Ecto neural progenitor cell (in vitro differentiated cells): ENCODE data around the gene RAB11FIP5.
A peak's percentile ranks its signal among the peaks of the same experiment; 100 is the strongest.
"Not testable (repeated sequence)": the region's sequence is repeated elsewhere in the genome, so short reads cannot be mapped to it uniquely, and the experiment has no call there.

ENCODE experiments used
- DNase-seq: peaks from one replicate; pipeline ENCODE4 v3.0.0-alpha.2; 2018; ENCODE audit warnings: low spot score

Gene RAB11FIP5, protein sequence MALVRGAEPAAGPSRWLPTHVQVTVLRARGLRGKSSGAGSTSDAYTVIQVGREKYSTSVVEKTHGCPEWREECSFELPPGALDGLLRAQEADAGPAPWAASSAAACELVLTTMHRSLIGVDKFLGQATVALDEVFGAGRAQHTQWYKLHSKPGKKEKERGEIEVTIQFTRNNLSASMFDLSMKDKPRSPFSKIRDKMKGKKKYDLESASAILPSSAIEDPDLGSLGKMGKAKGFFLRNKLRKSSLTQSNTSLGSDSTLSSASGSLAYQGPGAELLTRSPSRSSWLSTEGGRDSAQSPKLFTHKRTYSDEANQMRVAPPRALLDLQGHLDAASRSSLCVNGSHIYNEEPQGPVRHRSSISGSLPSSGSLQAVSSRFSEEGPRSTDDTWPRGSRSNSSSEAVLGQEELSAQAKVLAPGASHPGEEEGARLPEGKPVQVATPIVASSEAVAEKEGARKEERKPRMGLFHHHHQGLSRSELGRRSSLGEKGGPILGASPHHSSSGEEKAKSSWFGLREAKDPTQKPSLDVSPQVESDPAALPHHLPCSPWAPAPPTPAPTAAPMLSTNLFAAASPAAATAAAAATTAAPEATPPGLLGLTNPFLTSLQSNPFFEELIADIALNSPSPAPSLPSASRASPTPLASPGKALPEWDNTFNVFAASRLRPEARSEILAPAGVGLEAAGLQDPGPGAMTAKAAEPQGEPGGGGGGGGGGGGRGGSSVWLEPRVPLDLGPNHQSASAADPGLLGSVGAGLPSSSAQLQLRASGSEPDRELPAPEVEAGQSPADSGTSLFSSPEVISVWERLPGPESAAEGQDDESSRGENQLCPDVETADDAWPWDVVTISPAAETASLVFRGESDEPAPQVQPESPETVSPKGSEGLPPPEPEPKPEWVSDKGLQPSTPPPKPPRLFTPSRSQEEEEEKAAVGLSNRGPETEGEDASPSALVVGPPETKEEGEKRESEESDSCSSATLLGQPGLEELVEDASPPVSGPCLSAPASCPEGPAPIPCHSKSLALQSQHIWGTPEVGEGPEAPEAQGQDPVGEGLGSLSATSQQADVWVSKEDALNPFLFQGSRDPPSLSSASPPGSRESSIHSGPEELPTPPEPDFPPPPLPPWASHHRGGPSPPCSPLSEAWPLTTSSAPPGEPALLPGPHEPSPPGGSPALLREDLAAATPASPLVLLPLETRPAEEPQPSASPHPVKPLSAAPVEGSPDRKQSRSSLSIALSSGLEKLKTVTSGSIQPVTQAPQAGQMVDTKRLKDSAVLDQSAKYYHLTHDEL (N-terminal part only)

DNA sequence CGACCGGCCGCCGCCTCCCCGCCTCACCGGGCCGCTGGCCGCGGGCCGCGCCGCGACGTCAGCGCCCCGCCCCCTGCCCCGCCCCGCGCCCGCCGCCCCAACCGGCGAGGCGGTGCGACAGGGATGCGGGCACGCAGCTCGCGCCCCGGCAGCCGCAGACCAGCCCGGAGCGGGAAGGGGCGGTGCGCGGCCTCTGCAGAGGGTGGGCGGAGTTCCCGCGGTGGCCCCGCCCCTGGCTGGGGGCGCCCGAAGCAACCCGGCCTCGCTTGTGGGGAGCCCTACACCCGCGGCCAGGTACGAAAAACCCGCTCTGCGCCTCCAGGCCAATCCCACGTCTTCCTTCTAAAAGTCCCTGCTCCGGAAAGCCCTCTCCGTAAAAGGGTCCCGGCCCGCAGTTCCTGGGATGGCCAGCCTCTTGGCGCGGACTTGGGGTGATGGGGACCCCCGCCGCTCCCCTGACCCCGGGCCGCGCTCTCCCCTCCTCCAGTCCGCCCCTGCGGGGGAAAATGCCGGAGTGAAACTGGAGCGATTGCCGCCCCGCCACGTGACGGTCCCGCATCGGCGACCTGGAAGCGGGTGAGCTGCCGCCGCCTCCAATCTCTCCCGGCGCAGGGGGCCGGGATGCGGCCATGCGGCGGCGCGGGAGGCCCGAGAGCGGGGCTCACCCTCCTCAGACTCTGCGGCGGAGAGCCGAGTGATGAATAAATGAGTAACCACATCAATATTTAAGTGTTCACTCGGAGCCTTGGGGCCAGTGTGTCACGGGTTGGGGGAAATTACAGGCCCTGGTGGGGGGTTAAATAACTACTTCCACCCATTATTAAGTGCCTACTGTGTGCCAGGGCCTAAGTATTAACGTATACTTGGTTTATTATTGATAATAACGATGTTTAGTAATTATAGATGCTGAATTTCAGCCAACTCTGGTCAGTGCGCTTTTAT, at the start of gene RAB11FIP5:
TSS of gene RAB11FIP5 (minus strand) at position 36 of the 942 bp plus-strand sequence. CDS start 171 bp downstream, outside the sequence.
- peak; percentile 89 for DNase-seq

DNA sequence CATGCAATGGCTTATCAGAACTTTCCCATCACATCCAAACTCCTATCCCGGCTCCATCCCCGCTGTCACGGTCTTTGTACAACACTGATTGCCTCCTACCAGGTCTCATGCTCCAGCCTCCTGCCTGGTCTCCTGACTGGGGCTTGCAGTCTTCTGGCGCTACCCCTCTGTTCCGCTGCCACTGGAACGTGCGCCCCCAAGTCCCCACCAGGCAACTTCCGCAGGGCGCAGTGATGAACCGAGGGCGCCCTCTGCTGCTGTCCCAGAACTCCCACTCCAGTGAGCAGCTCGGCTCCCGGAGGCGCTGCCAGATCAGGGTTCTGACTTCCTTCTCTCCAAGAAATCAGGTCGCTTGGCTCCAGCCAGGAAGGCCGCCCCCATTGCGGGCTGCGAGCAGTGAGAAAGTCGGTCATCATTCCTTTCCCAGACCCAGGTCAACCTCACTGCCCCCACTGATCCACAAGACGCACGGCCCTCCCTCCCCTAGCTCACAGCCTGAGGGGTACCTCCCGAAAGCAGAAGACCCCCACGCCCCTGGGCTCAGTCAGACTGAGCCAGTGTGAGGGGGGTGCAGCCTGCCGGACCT, 43.9 kb upstream of the RAB11FIP5 start:
- peak; percentile 87 for DNase-seq

DNA sequence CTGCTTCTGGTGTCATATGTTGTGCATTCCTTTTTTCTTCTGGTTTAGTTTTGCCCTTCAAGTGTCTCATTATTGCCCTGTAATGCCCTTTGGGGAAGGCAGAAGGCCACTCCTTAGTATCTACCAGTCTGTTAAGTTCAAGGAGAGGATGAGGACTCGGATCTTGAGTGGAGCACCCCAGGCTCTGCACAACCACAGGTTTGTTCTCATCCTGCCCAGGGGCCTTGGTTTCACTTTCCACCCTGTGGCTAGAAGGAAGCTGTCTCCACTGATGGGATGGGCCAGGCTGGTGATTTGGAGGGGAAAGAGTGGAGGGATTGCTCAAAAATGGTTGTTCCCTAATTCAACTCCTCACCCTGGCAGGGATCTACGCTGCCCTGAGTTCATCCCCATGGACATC, 30.2 kb upstream of the RAB11FIP5 start:
- DNase-seq: no peak

DNA sequence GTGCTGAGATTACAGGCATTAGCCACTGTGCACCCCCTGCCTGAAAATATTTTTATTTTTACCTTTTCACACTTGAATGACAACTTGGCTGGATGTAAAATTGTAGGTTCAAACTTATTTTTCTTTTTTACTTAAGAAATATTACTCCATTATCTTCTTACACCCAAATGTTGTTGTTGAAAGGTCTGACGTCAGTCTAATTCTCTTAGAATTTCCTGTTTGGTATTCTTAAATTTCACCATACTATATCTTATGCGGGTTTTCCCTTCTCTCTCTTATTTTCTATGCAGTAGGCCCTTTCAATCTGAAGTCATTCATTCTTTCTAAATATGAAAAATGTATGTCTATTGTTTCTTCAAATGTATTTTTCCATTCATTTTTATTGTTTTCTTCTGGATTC, 29.1 kb upstream of the RAB11FIP5 start:
- DNase-seq: no peak

DNA sequence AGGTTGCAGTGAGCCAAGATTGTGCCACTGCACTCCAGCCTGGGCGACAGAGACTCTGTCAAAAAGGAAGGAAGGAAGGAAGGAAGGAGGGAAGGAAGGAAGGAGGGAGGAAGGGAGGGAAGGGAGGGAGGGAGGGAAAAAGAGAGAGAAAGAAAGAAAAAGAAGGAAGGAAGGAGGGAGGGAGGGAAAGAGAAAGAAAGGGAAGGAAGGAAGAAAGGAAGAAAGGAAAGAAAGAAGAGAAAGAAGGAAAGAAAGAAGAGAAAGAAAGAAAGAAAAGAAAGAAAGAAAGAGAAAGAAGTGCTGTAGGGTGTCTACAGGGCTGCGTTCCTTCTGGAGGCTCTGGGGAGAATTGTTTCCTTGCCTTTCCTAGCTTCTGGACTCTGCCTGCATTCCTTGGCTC, 22.5 kb upstream of the RAB11FIP5 start:
- DNase-seq: no peak

DNA sequence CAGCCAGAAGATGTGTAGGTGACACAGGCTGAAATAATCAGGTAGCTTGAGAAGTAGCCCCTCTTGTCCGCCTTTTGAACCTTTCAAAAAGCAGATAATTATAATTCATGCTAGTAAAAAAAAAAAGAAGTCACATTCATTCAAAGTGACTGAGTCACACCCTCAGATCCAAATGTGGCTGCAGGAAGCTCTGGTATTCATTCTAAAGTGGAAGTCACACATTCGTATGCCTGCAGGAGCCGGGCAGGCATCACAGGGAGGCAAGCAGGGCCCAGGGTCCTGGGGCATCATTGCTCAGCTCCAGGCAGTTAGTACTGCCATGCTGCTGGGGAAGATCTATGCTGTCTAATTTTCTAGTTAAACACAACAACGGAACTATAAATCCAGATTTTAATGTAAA, 21.7 kb upstream of the RAB11FIP5 start:
- no peak for DNase-seq

DNA sequence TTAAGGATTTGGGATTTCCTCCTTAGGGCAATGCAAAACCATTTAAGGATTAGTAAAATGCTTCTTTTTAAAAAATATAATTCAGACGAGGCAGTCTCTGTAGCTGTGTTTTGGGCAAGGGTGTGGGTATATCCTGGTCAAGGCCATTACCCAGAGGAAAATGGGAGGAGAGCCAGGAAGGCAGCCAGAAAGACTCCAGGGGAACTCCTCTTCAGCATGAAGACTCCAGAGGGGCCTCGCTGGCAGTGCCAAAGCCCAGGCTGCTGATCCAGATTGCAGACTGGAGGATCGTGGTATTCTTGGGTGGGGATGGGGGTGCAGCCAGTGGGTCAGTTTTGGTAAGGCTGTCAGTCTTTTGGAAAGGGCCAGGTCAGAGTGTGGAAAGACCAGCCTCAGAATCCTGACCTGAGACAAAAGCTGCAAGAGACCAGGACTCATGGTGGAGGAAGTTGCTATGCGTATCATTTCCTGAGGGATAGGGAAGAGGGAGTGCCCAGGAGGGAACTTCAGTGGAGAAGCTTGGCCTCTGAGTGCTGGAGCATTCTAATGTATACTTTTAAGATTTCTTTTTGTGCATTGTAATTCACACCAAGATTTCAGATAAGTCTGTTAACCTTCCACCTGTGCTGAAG, 20.9 kb upstream of the RAB11FIP5 start:
- DNase-seq: no peak

DNA sequence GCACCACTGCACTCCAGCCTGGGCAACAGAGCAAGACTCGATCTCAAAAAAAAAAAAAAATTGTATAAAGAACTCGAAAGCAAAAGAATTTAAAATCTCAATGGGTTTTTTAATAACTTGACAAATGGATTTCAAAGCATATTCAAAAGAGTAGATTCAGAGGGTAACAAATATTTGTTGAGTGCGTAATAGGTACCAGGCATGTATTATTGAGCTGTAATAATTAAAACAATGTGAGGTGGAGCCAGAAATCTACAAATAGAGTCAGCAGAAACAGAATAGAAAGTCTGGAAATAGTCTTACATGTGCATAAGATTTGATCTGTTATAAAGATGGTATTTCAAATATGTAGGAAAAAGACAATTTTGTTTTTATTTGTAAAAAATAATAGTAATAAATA, 19.1 kb upstream of the RAB11FIP5 start:
- DNase-seq: no peak

DNA sequence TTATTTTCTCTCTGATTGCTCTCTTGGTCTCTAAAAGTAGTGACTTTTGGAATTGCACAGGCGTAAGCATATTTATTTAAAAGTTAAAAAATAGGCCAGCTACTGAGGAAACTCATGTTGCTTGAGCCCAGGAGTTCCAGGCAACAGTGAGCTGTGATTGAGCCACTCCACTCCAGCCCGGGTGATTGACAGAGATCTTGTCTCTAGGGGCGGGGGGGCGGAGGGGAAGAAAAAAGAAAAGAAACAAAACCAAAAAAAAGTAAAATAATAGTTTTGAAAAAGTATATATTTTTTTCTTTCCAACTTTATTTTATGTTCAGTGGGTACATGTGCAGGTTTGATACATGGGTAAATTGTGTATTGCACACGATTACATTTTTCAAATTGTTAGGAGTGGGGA, 18.0 kb upstream of the RAB11FIP5 start:
- DNase-seq: no peak

DNA sequence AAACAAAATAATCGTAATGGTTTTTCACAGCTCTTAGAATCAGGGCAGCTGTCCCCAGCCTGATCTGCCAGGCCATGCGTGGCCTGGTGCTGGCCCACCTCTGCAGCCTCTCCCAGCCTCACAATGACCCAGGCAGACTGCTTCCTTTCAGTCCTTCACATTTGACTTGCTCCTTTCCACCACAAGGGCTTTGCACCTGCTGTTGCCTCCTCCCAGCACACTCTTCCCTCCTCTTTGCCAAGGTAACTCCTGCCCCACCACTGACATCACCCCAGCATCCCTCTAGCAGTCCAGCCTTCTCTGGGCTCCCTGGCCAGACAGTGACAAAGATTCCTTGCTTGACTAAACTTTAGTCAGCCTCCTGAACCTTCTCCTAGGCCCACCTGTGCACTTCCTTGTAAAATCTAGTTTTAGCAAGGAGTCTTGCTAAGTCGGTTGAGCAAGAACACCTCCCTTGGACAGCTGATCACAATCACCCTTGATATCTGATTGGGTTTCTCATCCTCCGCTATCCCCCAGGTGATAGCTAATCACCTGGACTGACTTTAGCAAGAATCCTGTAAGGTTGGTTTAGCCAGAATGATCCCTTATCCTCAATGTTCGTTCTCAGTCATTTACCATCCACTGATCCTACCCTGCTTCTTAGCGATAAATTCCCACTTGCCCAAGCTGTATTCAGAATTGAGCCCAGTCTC, 16.2 kb upstream of the RAB11FIP5 start:
- no peak for DNase-seq

DNA sequence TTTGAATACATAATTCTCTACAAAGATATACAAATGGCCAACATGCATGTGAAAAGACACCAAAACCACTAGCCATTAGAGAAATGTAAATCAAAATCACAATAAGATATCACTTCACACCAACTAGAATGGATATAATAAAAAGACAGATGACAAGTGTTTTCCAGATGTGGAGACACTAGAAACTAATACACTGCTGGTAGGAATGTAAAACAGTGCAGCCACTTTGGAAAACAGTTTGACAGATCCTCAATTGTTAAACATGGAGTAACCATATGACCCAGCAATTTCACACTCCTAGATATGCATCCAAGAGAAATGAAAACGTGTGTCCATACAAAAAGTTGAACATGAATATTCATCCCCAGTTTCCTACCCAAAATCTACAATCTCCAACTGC, 9.8 kb upstream of the RAB11FIP5 start:
- no peak for DNase-seq

DNA sequence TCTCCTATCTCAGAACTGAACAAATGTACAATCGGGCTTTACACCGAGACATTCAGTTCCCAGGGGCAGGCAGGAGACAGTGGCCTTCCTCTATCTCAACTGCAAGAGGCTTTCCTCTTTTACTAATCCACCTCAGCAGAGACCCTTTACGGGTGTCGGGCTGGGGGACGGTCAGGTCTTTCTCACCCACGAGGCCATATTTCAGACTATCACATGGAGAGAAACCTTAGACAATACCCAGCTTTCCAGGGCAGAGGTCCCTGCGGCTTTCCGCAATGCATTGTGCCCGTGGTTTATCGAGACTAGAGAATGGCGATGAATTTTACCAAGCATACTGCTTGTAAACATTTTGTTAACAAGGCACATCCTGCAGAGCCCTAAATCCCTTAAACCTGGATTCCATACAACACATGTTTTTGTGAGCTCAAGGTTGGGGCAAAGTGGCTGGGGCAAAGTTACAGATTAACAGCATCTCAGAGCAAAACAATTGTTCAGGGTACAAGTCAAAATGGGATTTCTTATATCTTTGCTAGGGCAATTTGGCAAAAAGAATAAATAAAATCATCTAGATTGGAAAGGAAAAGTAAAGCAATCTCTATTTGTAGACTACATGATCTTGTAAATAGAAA, 7.0 kb upstream of the RAB11FIP5 start:
- DNase-seq: not testable (repeated sequence)

DNA sequence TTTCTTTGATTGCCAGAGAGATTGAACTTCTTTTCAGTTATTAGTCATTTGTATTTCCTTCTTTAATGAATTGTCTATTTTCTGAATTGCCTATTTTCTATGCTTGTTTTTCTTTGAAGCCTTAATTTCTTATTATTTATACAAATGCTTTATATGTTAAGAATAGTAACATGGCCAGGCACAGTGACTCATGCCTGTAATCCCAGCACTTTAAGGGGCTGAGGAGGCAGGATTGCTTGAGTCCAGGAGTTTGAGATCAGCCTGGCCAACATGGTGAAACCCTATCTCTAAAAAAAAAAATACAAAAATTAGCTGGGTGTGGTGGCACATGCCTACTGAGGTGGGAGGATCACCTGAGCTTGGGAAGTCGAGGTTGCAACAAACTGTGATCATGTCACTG, 4.7 kb upstream of the RAB11FIP5 start:
- DNase-seq: no peak

DNA sequence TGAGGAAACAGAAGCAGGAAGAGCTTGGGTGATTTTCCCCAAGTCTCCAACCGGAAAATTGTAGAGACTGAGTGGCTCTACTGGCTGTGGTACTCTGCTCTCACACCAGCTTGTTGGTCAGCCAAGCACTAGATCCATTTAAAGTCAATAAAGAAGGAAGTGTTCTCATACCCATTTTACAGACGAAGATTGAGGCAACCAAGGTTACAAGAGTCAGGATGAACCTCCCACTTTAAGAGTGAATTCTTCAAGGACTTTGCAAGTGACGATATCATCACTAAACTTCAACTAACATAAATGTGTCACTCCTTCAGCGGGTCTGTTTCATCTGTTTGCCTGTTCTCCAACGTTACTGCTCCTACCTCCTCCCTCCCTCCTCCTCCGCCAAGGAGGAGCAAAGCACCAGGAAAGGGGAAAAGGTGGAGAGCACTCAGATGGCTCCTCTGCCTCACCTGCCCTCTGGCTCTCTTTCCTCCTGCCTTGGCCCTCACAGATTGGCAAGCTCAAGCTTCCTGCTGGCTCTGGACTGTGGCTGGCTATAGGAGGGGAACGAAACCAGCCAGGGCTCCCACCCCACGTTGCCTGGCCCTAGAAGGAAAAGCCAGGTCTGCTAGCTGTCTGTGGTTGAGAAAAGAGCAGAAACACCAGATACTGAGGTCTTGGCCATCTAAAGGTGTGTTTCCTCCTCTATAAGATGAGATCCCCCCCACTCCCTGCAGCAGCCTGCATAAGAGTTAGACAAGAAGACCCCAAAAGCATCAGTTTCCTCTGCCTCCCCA, 3.6 kb upstream of the RAB11FIP5 start:
- DNase-seq: no peak

DNA sequence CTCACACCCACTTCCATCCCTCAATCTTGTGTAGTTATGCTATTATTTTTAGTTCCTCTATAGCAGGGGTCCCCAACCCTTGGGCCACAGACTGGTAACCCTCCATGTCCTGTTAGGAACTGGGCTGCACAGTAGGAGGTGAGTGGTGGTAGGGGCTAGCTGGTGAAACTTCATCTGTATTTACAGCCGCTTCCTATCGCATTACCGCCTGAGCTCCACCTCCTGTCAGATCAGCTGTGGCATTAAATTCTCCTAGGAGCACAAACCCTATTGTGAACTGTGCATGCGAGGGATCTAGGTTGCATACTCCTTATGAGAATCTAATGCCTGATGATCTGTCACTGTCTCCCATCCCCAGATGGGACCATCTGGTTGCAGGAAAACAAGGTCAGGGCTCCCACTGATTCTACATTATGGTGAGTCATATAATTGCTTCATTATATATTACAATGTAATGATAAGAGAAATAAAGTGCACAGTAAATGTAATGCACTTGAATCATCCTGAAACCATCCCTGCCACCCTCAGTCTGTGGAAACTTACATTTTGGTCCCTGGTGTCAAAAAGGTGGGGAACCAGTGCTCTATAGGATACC, 1.6 kb upstream of the RAB11FIP5 start:
- DNase-seq: no peak

DNA sequence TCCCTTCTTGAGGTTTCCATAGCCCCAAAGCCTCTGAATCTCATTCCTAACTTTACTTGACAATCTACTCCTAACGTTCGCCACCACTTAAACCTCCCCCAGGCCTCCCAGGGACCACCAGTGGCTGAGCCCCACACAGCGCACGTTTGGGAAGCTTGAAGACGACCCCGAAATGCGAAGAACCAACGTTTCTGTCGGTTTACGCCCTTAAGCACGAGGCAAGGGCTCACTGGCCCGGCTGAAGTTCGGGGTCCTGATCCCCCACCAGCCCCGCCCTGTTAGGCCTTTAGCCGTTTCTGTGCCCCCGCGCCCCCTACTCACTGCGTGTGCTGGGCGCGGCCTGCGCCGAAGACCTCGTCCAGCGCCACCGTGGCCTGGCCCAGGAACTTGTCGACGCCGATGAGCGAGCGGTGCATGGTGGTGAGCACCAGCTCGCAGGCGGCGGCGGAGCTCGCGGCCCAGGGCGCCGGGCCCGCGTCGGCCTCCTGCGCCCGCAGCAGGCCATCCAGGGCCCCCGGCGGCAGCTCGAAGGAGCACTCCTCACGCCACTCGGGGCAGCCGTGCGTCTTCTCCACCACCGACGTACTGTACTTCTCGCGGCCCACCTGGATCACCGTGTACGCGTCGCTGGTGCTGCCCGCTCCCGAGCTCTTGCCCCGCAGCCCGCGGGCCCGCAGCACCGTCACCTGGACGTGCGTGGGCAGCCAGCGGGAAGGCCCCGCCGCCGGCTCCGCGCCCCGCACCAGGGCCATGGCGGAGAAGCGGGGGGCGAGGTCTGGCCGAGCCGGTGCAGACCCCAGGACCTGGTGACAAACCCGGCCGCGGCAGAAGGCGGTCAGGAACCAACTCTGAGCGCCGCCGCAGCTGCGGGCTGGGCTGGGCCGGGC, 479 bp downstream of the RAB11FIP5 start:
- DNase-seq: peak; percentile 76
